ENCODE results near the gene OSGEPL1.

- no peak for TF ChIP-seq CTCF (IDR thresholded peaks at IDR 0.05)
- TF ChIP-seq POLR2A (IDR thresholded peaks at IDR 0.05) = no peak
These were observed 36.9 kb upstream of the OSGEPL1 start for GRCh38 chr2:189799531-189799930.

Measured in heart left ventricle (tissue), 13 donors.